LNCaP clone FGC (cell line): ENCODE measurements around the gene ACSF2.
"Not testable (repeated sequence)": the region's sequence is repeated elsewhere in the genome, so short reads cannot be mapped to it uniquely, and the experiment has no call there.

Source experiments
- DNase-seq: peaks from one replicate; pipeline ENCODE4 v3.0.0-alpha.2; 2011; ENCODE audit warnings: low read depth
- H3K4me3 ChIP-seq: 2 replicates; pipeline ENCODE4 v1.5.1; 2011; ENCODE audit warnings: mild to moderate bottlenecking, low read depth, low read length, control low read depth
- CTCF ChIP-seq: IDR thresholded peaks from 2 replicates; pipeline ENCODE4 v1.5.1; 2012; ENCODE audit warnings: mild to moderate bottlenecking; ENCODE audit not compliant: control insufficient read depth, insufficient read depth; ENCODE audit errors: extremely low read depth

Gene ACSF2

GRCh38 chr17:50426472-50426782 is 409 bp downstream of the ACSF2 start:
- peak overlapping the region; percentile 57 for H3K4me3 ChIP-seq
- no peak for DNase-seq
- no peak for TF ChIP-seq CTCF

GRCh38 chr17:50426814-50427787 is 1.1 kb downstream of the ACSF2 start:
- no peak for DNase-seq
- peak overlapping the region; percentile 57 for H3K4me3 ChIP-seq
- peak; percentile 30 for TF ChIP-seq CTCF

GRCh38 chr17:50428126-50428525 is 2.1 kb downstream of the ACSF2 start:
- DNase-seq, H3K4me3 ChIP-seq: not testable (repeated sequence)

- no peak overlapping the region for H3K4me3 ChIP-seq
- no peak for DNase-seq
- TF ChIP-seq CTCF, result no peak
These were observed 2.9 kb downstream of the ACSF2 start for GRCh38 chr17:50428831-50429424.

- H3K4me3 ChIP-seq, result no peak overlapping the region
- no peak for TF ChIP-seq CTCF
- DNase-seq, result no peak
These were observed 3.8 kb downstream of the ACSF2 start for GRCh38 chr17:50429793-50430192.

- TF ChIP-seq CTCF, result no peak
- no peak for DNase-seq
- no peak overlapping the region for H3K4me3 ChIP-seq
These were observed 5.0 kb downstream of the ACSF2 start for GRCh38 chr17:50430821-50431618.
